22Rv1 (cell line): ENCODE results near the gene EAPP.

ENCODE experiments used
- ZFX ChIP-seq: fragments of 450-650 bp; IDR thresholded peaks from 2 replicates; pipeline ENCODE4 v1.6.1; 2017; ENCODE audit warnings: antibody characterized with exemption, borderline replicate concordance
- TF ChIP-seq, protein P1 (sequence below): fragments of 450-650 bp; IDR thresholded peaks from 2 replicates; pipeline ENCODE4 v1.5.1; 2017; ENCODE audit warnings: mild to moderate bottlenecking

DNA sequence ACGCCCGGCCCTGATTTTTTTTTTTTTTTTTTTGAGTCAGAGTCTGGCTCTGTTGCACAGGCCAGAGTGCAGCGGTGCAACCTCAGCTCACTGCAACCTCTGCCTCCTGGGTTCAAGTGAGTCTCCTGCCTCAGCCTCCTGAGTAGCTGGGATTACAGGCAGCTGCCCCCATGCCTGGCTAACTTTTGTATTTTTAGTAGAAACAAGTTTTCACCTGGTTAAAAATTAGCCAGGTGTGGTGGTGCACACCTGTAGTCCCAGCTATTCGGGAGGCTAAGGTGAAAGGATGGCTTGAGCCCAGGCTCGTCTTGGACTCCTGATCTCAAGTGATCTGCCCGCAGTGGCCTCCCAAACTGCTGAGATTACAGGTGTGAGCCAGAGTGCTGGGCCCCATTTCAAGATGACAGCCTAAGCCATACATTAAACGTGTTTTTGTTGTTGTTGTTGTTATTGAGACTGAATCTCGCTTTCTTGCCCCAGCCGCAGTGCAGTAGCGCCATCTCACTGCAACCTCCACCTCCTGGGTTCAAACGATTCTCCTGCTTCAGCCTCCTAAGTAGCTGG is 42.7 kb upstream of the EAPP start:
- TF ChIP-seq, protein P1, sequence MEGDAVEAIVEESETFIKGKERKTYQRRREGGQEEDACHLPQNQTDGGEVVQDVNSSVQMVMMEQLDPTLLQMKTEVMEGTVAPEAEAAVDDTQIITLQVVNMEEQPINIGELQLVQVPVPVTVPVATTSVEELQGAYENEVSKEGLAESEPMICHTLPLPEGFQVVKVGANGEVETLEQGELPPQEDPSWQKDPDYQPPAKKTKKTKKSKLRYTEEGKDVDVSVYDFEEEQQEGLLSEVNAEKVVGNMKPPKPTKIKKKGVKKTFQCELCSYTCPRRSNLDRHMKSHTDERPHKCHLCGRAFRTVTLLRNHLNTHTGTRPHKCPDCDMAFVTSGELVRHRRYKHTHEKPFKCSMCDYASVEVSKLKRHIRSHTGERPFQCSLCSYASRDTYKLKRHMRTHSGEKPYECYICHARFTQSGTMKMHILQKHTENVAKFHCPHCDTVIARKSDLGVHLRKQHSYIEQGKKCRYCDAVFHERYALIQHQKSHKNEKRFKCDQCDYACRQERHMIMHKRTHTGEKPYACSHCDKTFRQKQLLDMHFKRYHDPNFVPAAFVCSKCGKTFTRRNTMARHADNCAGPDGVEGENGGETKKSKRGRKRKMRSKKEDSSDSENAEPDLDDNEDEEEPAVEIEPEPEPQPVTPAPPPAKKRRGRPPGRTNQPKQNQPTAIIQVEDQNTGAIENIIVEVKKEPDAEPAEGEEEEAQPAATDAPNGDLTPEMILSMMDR = no peak
- no peak for TF ChIP-seq ZFX
